K562 (cell line): ENCODE data around the gene RNF152. TPM values are rescaled to one million over a fixed set of nuclear protein-coding genes. Genes with fewer than 3 reads are reported as not detected.

Source experiments
- ATAC-seq: fragments of 200-7000 bp; cut with Tn5 transposase; 3 replicates; pipeline ENCODE4 v1.9.1; 2020; ENCODE audit warnings: moderate library complexity
- BruUV-seq: library from RNA; stranded (reverse); fragments of 400-500 nt; replicated peaks from 2 replicates; lab custom pipeline; 2021; lab: Mats Ljungman, UMichigan
- CTCF ChIA-PET: fragments of 300-600 bp; formaldehyde crosslinking; extraction: SDS; loops from one replicate; lab custom pipeline; 2021; ENCODE audit warnings: low intra/inter-chr PET ratio; lab: Yijun Ruan, JAX
- POLR2A ChIA-PET: fragments of 300-600, 350-650 bp; sonication (Branson Sonifier 250); formaldehyde crosslinking; extraction: SDS; loops from one replicate; lab custom pipeline; 2021; ENCODE audit warnings: antibody characterized with exemption, inconsistent platforms; lab: Yijun Ruan, JAX
- DNase-seq, 4 experiments: peaks; one replicate each; pipeline versions ENCODE4 v3.0.0 to v3.0.0-alpha.2; 2011 to 2018; ENCODE audit warnings: low spot score in 3 of 4, mixed read lengths in 3 of 4; ENCODE audit errors: extremely low read depth in 1 of 4
- FAIRE-seq: peaks from 2 replicates; lab custom pipeline; 2011; peaks lifted over from hg19 to GRCh38; lab: Jason Lieb, UNC
- H2AFZ ChIP-seq: 2 replicates; pipeline ENCODE4 v1.6.0; 2011; ENCODE audit warnings: low read depth, low read length, control low read depth, inconsistent platforms
- H3K27ac ChIP-seq: fragments of 200-600 bp; 3 replicates; pipeline ENCODE4 v1.8.0; 2011; ENCODE audit warnings: low read depth, mild to moderate bottlenecking, control low read depth, inconsistent platforms, low read length, moderate library complexity, mixed read lengths; ENCODE audit errors: extremely low read depth
- H3K27me3 ChIP-seq, 2 experiments: fragments of 300-600 bp in 1 of 2; 2 replicates in 1 of 2; 3 replicates in 1 of 2; pipeline versions ENCODE4 v1.6.0 to v1.8.0; 2011; ENCODE audit warnings: inconsistent platforms in 2 of 2, low read length in 2 of 2, mild to moderate bottlenecking in 1 of 2, mixed read lengths in 1 of 2, moderate library complexity in 1 of 2; ENCODE audit not compliant: control insufficient read depth in 2 of 2, insufficient read depth in 2 of 2
- H3K36me3 ChIP-seq: fragments of 300-600 bp; 3 replicates; pipeline ENCODE4 v1.8.0; 2011; ENCODE audit warnings: mild to moderate bottlenecking, low read length, inconsistent platforms; ENCODE audit not compliant: control insufficient read depth, insufficient read depth
- H3K4me1 ChIP-seq, 2 experiments: fragments of 200-600 bp in 1 of 2; replicated peaks in 1 of 2; 2 replicates in 1 of 2; 3 replicates in 1 of 2; pipeline versions ENCODE4 v1.5.1 to v1.8.0; 2011; ENCODE audit warnings: inconsistent platforms in 2 of 2, low read length in 2 of 2, mild to moderate bottlenecking in 1 of 2, mixed read lengths in 1 of 2, moderate library complexity in 1 of 2; ENCODE audit not compliant: control insufficient read depth in 2 of 2, insufficient read depth in 2 of 2
- H3K4me2 ChIP-seq: 2 replicates; pipeline ENCODE4 v1.6.1; 2011; ENCODE audit warnings: low read length, control low read depth, inconsistent platforms, mixed read lengths; ENCODE audit not compliant: insufficient read depth
- H3K4me3 ChIP-seq: fragments of 200-600 bp; sonication (generic), shearing (Covaris generic); 2 replicates; pipeline ENCODE4 v1.5.1; 2016; ENCODE audit warnings: control low read depth, inconsistent platforms
- H3K79me2 ChIP-seq: fragments of 200-600 bp; 3 replicates; pipeline ENCODE4 v1.8.0; 2011; ENCODE audit warnings: low read length, inconsistent platforms; ENCODE audit not compliant: control insufficient read depth, insufficient read depth
- H3K9ac ChIP-seq, 2 experiments: 2 replicates each; pipeline versions ENCODE4 v1.6.0 to v1.6.1; 2011; ENCODE audit warnings: low read depth in 2 of 2, low read length in 2 of 2, control low read depth in 1 of 2, inconsistent platforms in 1 of 2, mild to moderate bottlenecking in 1 of 2, mixed read lengths in 1 of 2; ENCODE audit not compliant: insufficient read depth in 1 of 2
- H3K9me1 ChIP-seq: one replicate; pipeline ENCODE4 v1.6.0; 2011; ENCODE audit warnings: inconsistent platforms, mild to moderate bottlenecking, low read length, moderate library complexity; ENCODE audit not compliant: control insufficient read depth, insufficient read depth
- H3K9me3 ChIP-seq: replicated peaks from 2 replicates; pipeline ENCODE4 v1.5.1; 2011; ENCODE audit warnings: low read depth, low read length, inconsistent platforms; ENCODE audit not compliant: control insufficient read depth, insufficient read depth
- H4K20me1 ChIP-seq: replicated peaks from 2 replicates; pipeline ENCODE4 v1.6.1; 2011; ENCODE audit warnings: low read length, inconsistent platforms, mixed read lengths; ENCODE audit not compliant: control insufficient read depth, insufficient read depth
- TAF9B ChIP-seq: fragments of 450-650 bp; IDR thresholded peaks from 2 replicates; pipeline ENCODE4 v1.6.1; 2018; ENCODE audit warnings: mild to moderate bottlenecking; ENCODE audit not compliant: partially characterized antibody
- ZBTB40 ChIP-seq, 2 experiments: fragments of 450-650 bp in 1 of 2; sonication (generic) in 1 of 2; formaldehyde crosslinking in 1 of 2; IDR thresholded peaks; 2 replicates each; pipeline versions ENCODE4 v1.7.1 to v1.9.0; 2016 to 2022; ENCODE audit warnings: inconsistent platforms in 1 of 2, mild to moderate bottlenecking in 1 of 2, missing genetic modification reagents in 1 of 2
- WGBS: fragments of 100-300 bp; shearing (Covaris generic); methylation state at CpG from one replicate; pipeline ENCODE4 v1.1.6; 2016; ENCODE audit warnings: low coverage, mixed read lengths; ENCODE audit not compliant: insufficient coverage; ENCODE audit errors: missing lambda C conversion rate; 5-methylcytosine and 5-hydroxymethylcytosine counted together
- in situ Hi-C: fragments of 300-500 bp; cut with MboI; formaldehyde crosslinking; loops from 4 replicates; pipeline ENCODE4 v1.15.0; 2018; ENCODE audit warnings: inconsistent platforms, mixed read lengths
- intact Hi-C: fragments of 100-400 bp; cut with micrococcal nuclease; formaldehyde crosslinking; loops from 2 replicates; pipeline ENCODE4 v1.14.2; 2022
- polyA plus RNA-seq, 8 experiments: library from polyadenylated mRNA; depleted of rRNA in 4 of 8; stranded (reverse) in 5 of 8; unstranded in 3 of 8; fragments of >200 nt; fragmentation: Nextera tagmentation in 2 of 8; fragmentation: Illumina TruSeq in 1 of 8; extraction: Ambion mirVana in 2 of 8; extraction: Trizol in 1 of 8; gene quantifications; 2 replicates each; pipeline versions ENCODE4 v1.2.1 to v1.2.3, GENCODE V29; 2011 to 2014; ENCODE audit warnings: inconsistent platforms in 1 of 8, missing spikeins in 1 of 8
- total RNA-seq, 7 experiments: library from RNA; depleted of rRNA in 6 of 7; stranded (reverse); fragments of >200 nt in 6 of 7; fragmentation: Illumina TruSeq in 2 of 7; extraction: Trizol in 2 of 7; gene quantifications; 2 replicates each; pipeline versions ENCODE4 v1.2.1 to v1.2.3, GENCODE V29; 2011 to 2021; ENCODE audit warnings: low replicate concordance in 1 of 7
- TF ChIP-seq, protein P1 (sequence below): sonication (generic); formaldehyde crosslinking; IDR thresholded peaks from 2 replicates; pipeline ENCODE4 v1.8.0; 2023; ENCODE audit warnings: missing genetic modification reagents, mild to moderate bottlenecking, borderline replicate concordance
- TF ChIP-seq, protein P2 (sequence below): sonication (generic); formaldehyde crosslinking; IDR thresholded peaks from 2 replicates; pipeline ENCODE4 v1.8.0; 2022; ENCODE audit warnings: mild to moderate bottlenecking, missing genetic modification reagents

Gene RNF152
- total and polyA plus RNA-seq, 9 of the 15 experiments (the other 6 are each of a cell fraction or from before 2014, with no cell fraction given): 0.04 to 0.05 TPM; not detected in 7

DNA sequence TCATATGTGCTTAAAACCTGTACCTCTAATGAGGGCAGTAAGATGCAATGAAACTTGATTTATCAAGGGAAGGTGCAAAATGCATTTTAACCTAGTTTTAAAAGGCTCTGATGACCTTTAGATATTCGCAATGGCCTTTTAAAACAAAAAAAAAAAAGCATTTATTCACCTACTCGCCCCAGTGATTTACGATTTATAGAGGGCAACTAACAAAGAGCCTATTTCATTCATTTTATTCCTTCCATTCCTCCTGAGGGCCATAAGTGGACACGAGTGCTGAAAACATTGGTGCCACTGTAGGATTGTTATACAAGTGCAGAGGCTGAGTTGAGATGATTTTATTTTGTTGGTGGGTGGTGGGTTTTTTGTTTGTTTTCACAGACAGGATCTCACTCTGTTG, 48.1 kb downstream of the RNF152 start:
- Histone ChIP-seq H3K27me3 (no peaks in the 10 kb centered on the region; a peak in 1 of 5 replicates), H3K4me1 (no peaks in the 10 kb centered on the region), H2AFZ (no peak overlapping the region), H3K4me2 (no peak overlapping the region), H3K36me3 (no peaks in the 10 kb centered on the region), H3K4me3 (no peak overlapping the region), H3K79me2 (no peaks in the 10 kb centered on the region), H4K20me1 (no peaks in the 10 kb centered on the region), H3K9me3 (no peaks in the 10 kb centered on the region), H3K9ac (no peak overlapping the region), H3K9me1 (no peaks in the 10 kb centered on the region), H3K27ac (no peak overlapping the region)
- CTCF ChIA-PET: no interaction called here
- in situ Hi-C loops (no loop called here), intact Hi-C loops (no loop called here)
- 2% methylated on average over 4 of the region's 4 CpGs for WGBS
- FAIRE-seq (no peak), DNase-seq (no peak), ATAC-seq (no peak)
- POLR2A ChIA-PET: no interaction called here
- BruUV-seq: no TSS peak
- no peak for TF ChIP-seq ZBTB40 (IDR thresholded peaks at IDR 0.05)
- no peak for TF ChIP-seq ZBTB40 (CRISPR knock-in tag; IDR thresholded peaks at IDR 0.05)
- no peak for TF ChIP-seq TAF9B
- TF ChIP-seq, protein P1, sequence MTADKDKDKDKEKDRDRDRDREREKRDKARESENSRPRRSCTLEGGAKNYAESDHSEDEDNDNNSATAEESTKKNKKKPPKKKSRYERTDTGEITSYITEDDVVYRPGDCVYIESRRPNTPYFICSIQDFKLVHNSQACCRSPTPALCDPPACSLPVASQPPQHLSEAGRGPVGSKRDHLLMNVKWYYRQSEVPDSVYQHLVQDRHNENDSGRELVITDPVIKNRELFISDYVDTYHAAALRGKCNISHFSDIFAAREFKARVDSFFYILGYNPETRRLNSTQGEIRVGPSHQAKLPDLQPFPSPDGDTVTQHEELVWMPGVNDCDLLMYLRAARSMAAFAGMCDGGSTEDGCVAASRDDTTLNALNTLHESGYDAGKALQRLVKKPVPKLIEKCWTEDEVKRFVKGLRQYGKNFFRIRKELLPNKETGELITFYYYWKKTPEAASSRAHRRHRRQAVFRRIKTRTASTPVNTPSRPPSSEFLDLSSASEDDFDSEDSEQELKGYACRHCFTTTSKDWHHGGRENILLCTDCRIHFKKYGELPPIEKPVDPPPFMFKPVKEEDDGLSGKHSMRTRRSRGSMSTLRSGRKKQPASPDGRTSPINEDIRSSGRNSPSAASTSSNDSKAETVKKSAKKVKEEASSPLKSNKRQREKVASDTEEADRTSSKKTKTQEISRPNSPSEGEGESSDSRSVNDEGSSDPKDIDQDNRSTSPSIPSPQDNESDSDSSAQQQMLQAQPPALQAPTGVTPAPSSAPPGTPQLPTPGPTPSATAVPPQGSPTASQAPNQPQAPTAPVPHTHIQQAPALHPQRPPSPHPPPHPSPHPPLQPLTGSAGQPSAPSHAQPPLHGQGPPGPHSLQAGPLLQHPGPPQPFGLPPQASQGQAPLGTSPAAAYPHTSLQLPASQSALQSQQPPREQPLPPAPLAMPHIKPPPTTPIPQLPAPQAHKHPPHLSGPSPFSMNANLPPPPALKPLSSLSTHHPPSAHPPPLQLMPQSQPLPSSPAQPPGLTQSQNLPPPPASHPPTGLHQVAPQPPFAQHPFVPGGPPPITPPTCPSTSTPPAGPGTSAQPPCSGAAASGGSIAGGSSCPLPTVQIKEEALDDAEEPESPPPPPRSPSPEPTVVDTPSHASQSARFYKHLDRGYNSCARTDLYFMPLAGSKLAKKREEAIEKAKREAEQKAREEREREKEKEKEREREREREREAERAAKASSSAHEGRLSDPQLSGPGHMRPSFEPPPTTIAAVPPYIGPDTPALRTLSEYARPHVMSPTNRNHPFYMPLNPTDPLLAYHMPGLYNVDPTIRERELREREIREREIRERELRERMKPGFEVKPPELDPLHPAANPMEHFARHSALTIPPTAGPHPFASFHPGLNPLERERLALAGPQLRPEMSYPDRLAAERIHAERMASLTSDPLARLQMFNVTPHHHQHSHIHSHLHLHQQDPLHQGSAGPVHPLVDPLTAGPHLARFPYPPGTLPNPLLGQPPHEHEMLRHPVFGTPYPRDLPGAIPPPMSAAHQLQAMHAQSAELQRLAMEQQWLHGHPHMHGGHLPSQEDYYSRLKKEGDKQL (CRISPR knock-in tag): no peak
- TF ChIP-seq, protein P2, sequence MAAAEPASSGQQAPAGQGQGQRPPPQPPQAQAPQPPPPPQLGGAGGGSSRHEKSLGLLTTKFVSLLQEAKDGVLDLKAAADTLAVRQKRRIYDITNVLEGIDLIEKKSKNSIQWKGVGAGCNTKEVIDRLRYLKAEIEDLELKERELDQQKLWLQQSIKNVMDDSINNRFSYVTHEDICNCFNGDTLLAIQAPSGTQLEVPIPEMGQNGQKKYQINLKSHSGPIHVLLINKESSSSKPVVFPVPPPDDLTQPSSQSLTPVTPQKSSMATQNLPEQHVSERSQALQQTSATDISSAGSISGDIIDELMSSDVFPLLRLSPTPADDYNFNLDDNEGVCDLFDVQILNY: no peak
